ENCODE results near the gene CISTR.
"Not testable (repeated sequence)": the region's sequence is repeated elsewhere in the genome, so short reads cannot be mapped to it uniquely, and the experiment has no call there.

CISTR gene

DNA sequence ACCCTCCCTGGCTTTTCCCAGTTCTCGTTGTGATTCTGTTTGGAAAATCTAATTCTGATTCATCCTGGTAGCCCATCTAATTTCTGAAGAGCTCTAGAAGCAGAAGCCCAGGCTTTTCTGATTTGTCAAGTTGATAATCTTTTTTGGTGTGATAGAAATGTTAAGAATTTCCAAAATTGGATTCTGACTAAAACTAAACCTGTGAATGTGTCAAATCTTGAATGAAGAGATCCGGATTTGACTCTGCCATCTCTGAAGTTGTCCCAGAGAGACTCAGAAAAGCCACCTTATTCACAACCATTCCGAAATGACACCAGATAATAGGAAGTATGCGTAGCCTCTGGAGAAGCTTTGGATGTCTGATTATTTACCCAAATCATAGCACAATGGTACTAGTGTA, 12.8 kb upstream of the CISTR start:
- DNase-seq (ENCODE audit: extremely low read depth in 1 of 2, low read depth in 1 of 2), result no peak

GRCh38 chr12:53762793-53763192, 11.0 kb upstream of the CISTR start:
- not testable (repeated sequence) for DNase-seq (ENCODE audit: extremely low read depth in 1 of 2, low read depth in 1 of 2)

DNA sequence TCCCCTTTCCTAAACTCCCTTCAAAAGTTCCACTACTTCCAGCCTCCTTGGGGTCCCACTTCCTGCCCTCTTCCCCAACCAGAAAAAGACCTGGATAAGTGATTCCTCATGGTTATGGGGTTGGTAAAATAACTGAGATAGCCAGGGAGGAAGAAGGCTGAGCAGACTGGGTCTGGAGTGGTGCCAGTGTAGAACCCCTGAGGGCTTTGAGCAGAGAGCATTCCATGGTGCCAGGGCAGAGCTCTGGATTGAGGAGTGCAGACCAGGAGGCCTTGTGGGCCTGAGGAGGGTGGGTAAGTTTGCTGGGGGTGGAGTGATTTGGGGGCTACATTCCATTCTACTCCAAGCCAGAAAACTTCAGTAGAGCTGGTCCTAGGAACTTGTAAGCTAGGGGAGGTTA, 9.5 kb upstream of the CISTR start:
- no peak for DNase-seq (ENCODE audit: extremely low read depth in 1 of 2, low read depth in 1 of 2)

DNA sequence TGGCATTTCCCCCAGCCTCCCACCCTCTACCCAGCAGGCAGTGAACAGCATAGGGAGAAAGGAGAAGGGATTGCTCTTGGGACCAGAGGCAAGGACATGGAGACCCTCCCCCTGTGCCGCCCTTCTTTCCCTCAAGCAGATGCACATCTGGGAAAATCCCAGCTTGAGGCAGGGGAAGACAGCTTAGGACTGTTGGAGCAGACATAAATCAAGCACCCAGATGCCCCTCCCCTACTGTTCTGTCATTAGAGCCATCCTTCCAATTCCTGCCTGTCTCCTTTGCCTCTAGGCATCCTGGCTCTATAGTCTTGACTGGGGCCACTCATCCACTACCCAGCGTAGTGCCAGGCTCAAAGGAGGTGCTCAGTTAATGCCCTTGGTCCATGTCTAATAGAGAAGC, 7.5 kb upstream of the CISTR start:
- DNase-seq (ENCODE audit: extremely low read depth in 1 of 2, low read depth in 1 of 2), result no peak

GRCh38 chr12:53758730-53759103, 6.9 kb upstream of the CISTR start:
- no peak for DNase-seq (ENCODE audit: extremely low read depth in 1 of 2, low read depth in 1 of 2)

- no peak for DNase-seq (ENCODE audit: extremely low read depth in 1 of 2, low read depth in 1 of 2)
Observed at GRCh38 chr12:53758081-53758729, 6.4 kb upstream of the CISTR start.

GRCh38 chr12:53757101-53757770, 5.5 kb upstream of the CISTR start:
- peak; percentile 66 to 72 for DNase-seq (ENCODE audit: extremely low read depth in 1 of 2, low read depth in 1 of 2)

- DNase-seq (ENCODE audit: extremely low read depth in 1 of 2, low read depth in 1 of 2), result no peak
Observed at GRCh38 chr12:53756300-53757100, 4.7 kb upstream of the CISTR start.

GRCh38 chr12:53755893-53756292, 4.1 kb upstream of the CISTR start:
- no peak for DNase-seq (ENCODE audit: extremely low read depth in 1 of 2, low read depth in 1 of 2)

DNA sequence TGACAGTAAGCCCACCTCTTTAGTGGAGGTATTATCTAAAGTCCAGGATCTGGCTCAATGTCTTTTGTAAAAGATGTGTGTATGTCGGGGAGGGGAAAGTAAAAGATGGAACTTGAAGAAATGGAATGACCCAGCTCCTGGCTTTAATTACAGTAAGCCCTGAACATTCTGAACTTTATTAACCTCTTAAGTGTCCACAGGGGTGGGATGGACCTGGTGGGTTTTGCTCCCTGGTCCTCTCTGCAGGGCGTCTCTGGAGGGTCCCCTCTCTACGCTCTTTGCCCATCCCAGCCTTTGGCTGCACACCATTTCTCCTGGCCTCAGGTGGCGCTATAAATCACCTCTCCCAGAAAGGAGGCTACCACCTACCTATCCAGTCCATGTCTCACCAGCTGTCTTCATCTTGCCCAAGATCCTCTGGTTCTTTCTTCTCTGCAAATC, 3.7 kb upstream of the CISTR start:
- DNase-seq (ENCODE audit: extremely low read depth in 1 of 2, low read depth in 1 of 2), result no peak

DNA sequence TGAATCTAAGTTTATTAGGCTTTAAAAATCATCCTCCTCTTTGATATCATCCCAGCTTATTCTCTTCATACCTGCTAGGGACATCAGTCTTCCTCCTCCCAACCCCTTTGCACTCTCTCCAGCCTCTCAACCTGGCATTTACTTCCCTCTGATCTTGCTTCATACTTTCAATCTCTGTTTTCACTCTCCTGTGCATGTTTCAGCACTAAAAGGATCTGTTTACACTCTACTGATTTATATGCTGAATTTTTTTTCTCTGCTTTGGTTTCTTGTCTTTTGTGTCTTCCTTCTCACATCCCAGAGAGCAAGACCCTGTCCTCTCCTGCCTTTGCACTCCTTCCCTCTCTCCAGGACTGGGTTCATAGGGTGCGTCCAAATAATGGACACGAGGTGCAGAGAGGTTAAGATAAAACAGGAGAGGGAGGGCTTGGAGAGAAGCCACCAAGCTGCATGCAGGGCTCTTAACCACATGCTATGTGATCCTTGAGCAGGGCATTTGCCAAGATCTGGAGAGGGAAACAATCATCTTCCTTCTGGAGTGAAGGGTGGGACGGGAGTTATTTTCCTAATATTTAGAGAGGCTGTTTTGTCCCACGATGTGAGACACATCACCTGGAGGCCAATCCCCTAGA, 3.0 kb upstream of the CISTR start:
- DNase-seq (ENCODE audit: extremely low read depth in 1 of 2, low read depth in 1 of 2), result no peak

- no peak for DNase-seq (ENCODE audit: extremely low read depth in 1 of 2, low read depth in 1 of 2)
Observed at GRCh38 chr12:53754188-53754585, 2.4 kb upstream of the CISTR start.

GRCh38 chr12:53752621-53753020, 842 bp upstream of the CISTR start:
- no peak for DNase-seq (ENCODE audit: extremely low read depth in 1 of 2, low read depth in 1 of 2)

DNA sequence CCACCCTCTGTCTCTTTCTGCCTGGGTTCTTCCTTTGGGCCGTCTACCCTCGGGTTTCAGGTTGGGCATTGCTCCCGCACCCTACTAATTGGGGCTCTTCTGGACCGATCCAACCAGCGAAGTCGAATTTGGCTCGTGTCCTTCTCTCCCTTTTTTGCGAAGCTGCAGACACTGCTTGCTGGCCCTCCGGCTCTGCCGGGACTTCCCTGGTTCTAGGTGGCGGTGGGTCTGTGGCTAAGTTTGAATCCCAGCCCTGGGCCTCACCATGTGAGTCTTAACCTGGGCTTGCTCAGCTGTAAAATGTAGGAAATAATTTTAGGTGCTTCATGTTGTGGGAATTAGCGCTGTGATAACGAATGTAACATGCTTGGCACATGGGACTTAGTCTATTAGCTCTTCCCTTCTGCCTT, 418 bp upstream of the CISTR start:
- no peak for DNase-seq (ENCODE audit: extremely low read depth in 1 of 2, low read depth in 1 of 2)

- DNase-seq (ENCODE audit: extremely low read depth in 1 of 2, low read depth in 1 of 2), result no peak
Observed at GRCh38 chr12:53750812-53751335, 905 bp downstream of the CISTR start.

- no peak for DNase-seq (ENCODE audit: extremely low read depth in 1 of 2, low read depth in 1 of 2)
Observed at GRCh38 chr12:53749986-53750811, 1.6 kb downstream of the CISTR start.

DNA sequence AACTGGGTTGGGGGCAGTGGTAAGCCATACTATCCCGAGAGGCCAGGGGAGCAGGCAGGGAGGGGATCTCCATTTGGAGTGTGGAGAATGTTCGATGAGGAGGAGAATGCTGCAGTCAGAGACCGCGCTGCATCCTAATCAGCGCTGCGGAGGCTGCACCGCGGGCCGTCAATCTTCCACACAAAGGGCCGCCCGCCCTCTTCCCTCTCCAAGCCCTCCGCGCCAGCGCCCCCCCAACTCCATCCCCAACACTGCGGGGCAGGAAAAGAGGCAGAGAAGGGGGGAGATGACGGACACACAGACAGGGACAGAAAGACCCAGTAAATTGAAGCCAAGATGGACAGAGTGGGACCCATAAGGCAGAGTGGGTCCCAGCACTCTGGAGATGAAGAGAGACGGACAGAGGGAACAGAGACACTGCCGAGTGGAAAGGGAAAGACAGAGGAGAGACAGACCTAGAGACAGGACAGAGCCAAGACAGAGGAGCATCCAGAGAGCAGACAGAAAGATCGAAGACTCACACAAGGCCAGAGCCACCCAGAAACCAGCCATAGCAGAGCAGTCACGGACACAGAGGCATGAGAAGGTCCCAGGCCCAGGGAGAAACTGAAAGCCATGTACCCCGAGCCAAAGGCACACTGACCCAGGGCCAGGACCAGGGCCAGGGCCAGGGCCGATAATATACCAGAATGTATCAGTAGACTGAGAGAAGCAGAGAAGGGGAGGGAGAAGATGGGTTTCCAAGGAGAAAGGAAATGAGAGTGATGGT, 3.5 kb downstream of the CISTR start:
- DNase-seq (ENCODE audit: extremely low read depth in 1 of 2, low read depth in 1 of 2), result no peak

DNA sequence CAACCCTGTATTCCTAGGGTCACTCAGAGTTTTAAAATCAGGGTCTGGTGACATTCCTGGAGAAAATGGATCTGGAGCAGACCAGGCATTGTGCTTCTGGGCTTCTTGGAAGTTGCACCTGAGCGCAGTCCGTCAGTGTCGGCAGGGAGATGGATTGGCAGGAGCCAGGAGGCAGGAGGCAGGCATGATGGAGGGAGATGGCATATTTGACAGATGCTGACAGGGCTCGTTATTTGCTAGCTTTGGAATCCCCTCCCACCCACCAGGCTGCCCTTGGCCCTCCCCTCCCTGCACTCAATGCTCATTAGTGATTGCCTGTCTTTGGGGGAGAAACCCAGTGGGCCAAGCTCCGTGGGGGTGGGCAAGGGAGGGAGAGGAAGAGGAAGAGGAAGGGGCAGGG, 4.7 kb downstream of the CISTR start:
- no peak for DNase-seq (ENCODE audit: extremely low read depth in 1 of 2, low read depth in 1 of 2)

GRCh38 chr12:53746592-53747092, 5.1 kb downstream of the CISTR start:
- DNase-seq (ENCODE audit: extremely low read depth in 1 of 2, low read depth in 1 of 2), result peak; percentile 64 to 72

All from stimulated activated CD8-positive, alpha-beta memory T cell treated with anti-CD3 and anti-CD28 coated beads, Interleukin-7, amount 100 ng/mL, for 48 hours (primary cell).